22Rv1 (cell line): ENCODE data around the gene RPN1.

Experiments used
- H3K27ac ChIP-seq: fragments of 450-650 bp; 2 replicates; pipeline ENCODE4 v1.5.1; 2017
- ZFX ChIP-seq: fragments of 450-650 bp; IDR thresholded peaks from 2 replicates; pipeline ENCODE4 v1.6.1; 2017; ENCODE audit warnings: antibody characterized with exemption, borderline replicate concordance
- TF ChIP-seq, protein P1 (sequence below): fragments of 450-650 bp; IDR thresholded peaks from 2 replicates; pipeline ENCODE4 v1.5.1; 2017; ENCODE audit warnings: mild to moderate bottlenecking

RPN1 gene

GRCh38 chr3:128621931-128622330 lies 28.7 kb downstream of the RPN1 start:
- no peak overlapping the region for H3K27ac ChIP-seq
- TF ChIP-seq ZFX: no peak
- TF ChIP-seq, protein P1, sequence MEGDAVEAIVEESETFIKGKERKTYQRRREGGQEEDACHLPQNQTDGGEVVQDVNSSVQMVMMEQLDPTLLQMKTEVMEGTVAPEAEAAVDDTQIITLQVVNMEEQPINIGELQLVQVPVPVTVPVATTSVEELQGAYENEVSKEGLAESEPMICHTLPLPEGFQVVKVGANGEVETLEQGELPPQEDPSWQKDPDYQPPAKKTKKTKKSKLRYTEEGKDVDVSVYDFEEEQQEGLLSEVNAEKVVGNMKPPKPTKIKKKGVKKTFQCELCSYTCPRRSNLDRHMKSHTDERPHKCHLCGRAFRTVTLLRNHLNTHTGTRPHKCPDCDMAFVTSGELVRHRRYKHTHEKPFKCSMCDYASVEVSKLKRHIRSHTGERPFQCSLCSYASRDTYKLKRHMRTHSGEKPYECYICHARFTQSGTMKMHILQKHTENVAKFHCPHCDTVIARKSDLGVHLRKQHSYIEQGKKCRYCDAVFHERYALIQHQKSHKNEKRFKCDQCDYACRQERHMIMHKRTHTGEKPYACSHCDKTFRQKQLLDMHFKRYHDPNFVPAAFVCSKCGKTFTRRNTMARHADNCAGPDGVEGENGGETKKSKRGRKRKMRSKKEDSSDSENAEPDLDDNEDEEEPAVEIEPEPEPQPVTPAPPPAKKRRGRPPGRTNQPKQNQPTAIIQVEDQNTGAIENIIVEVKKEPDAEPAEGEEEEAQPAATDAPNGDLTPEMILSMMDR: no peak

DNA sequence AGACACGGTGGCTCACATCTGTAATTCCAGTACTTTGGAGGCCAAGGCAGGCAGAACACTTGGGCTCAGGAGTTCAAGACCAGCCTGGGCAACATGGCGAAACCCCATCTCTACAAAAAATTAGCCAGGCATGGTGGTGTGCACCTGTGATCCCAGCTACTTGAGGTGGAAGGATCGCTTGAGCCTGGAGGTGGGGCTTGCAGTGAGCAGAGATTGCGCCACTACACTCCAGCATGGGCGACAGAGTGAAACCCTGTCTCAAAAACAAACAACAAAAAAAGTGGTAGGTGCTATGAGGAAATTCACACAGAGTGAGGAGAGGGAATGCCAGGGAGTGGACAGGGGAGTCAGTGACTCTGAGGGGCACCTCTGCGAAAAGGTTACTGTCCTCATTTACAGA lies 29.4 kb downstream of the RPN1 start:
- TF ChIP-seq, protein P1: no peak
- TF ChIP-seq ZFX: no peak
- no peak overlapping the region for H3K27ac ChIP-seq

DNA sequence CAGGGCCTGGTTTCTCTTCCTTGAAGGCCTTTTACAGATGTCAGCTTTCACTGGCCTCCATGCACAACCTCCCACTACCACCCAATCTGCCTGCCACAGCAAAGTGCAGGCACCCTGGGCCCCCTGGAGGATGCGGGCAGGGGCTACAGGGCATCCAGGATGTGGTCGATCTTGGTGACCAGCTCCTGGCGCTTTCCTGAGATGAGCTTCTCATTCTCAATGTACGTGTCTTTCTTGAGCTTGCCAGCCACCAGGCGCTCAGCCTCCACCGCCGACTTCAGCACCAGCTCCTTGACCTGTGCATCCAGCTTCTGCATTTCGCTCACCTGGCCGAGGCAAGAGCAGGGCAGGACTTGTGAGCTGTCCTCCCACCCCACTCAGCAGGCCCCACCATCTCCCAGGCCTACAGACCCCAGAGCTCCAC lies 30.3 kb downstream of the RPN1 start:
- TF ChIP-seq, protein P1: no peak
- TF ChIP-seq ZFX: no peak
- H3K27ac ChIP-seq: peak overlapping the region; percentile 84; the same call in 1 of the 2 replicates

DNA sequence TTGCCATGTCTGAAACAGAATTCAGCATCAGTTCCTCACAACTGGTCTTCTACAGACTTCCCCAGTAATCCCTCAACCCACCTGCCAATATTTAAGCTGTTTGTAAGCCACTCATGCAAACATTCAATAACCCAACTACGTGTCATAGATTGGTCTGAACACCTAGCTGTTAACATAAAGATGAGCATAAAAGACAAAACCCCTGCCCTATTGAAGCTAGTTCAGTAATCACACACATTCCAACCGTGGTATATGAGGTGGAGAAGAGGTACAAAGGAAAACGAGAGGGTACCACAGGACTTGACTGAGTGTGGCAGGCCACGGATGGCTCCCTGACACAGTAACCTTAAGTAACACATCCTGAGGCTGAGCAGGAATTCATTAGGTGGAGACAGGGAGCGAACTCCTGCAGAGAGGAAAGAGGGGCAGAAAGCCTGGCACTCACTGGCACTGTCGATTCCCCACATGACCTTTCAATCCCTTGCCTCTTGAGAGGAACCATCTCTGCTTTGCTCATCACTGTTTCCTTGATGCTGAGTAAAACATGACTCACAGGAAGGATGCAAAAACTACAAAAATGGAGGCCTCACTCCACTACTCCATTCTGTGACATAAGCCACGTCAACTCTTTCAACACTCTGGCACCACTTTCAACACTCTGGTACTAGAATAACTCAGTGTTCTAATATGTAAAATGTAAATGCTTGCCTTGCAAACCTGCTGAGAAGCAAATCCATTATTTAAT lies 31.3 kb downstream of the RPN1 start:
- TF ChIP-seq ZFX: no peak
- TF ChIP-seq, protein P1: no peak
- H3K27ac ChIP-seq: peak overlapping the region; percentile 84

DNA sequence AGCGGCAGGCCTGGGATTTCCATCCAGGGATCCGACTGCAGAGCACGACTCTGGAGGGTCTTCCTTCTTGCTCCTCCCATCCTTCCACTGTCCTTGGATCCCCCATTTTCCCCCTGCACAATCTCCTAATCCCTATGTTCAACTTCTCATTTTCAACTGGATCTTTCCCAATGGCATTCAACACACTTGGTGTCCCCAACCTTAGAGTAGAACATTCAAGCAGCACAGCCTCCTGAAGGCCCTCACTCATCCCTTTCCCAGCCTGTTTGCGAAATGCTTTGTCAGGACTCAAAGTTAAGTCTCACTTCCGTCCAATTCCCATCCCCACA lies 32.3 kb downstream of the RPN1 start:
- TF ChIP-seq ZFX: no peak
- TF ChIP-seq, protein P1: no peak
- H3K27ac ChIP-seq: peak overlapping the region; percentile 84

GRCh38 chr3:128617557-128618397 lies 32.8 kb downstream of the RPN1 start:
- peak overlapping the region; percentile 84 for H3K27ac ChIP-seq
- TF ChIP-seq, protein P1: peak; percentile 99
- no peak for TF ChIP-seq ZFX

DNA sequence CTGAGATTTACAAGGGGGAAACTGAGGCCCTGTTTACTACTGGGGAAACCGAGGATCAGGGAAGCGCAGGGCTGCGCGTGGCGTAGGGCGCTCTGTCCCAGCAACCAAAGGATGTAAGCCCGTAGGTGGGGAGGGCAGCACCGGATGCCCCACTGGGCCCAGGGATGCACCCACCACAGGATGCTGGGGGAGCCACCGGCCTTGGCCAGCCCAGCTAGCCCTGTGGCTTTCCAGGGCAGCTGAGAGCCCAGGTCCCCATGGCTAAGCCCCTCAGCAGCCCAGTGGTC lies 33.4 kb downstream of the RPN1 start:
- TF ChIP-seq, protein P1: no peak
- no peak for TF ChIP-seq ZFX
- H3K27ac ChIP-seq: peak overlapping the region; percentile 84
